K562 (cell line): ENCODE data around the gene AUNIP. TPM values are rescaled to one million over a fixed set of nuclear protein-coding genes. Genes with fewer than 3 reads are reported as not detected.
A peak's percentile ranks its signal among the peaks of the same experiment; 100 is the strongest.

Source experiments
- ATAC-seq: fragments of 200-7000 bp; cut with Tn5 transposase; 3 replicates; pipeline ENCODE4 v1.9.1; 2020; ENCODE audit warnings: moderate library complexity
- BruUV-seq: library from RNA; stranded (reverse); fragments of 400-500 nt; replicated peaks from 2 replicates; lab custom pipeline; 2021; lab: Mats Ljungman, UMichigan
- CTCF ChIA-PET: fragments of 300-600 bp; formaldehyde crosslinking; extraction: SDS; loops from one replicate; lab custom pipeline; 2021; ENCODE audit warnings: low intra/inter-chr PET ratio; lab: Yijun Ruan, JAX
- POLR2A ChIA-PET: fragments of 300-600, 350-650 bp; sonication (Branson Sonifier 250); formaldehyde crosslinking; extraction: SDS; loops from one replicate; lab custom pipeline; 2021; ENCODE audit warnings: antibody characterized with exemption, inconsistent platforms; lab: Yijun Ruan, JAX
- DNase-seq, 4 experiments: peaks; one replicate each; pipeline versions ENCODE4 v3.0.0 to v3.0.0-alpha.2; 2011 to 2018; ENCODE audit warnings: low spot score in 3 of 4, mixed read lengths in 3 of 4; ENCODE audit errors: extremely low read depth in 1 of 4
- FAIRE-seq: peaks from 2 replicates; lab custom pipeline; 2011; peaks lifted over from hg19 to GRCh38; lab: Jason Lieb, UNC
- H2AFZ ChIP-seq: 2 replicates; pipeline ENCODE4 v1.6.0; 2011; ENCODE audit warnings: low read depth, low read length, control low read depth, inconsistent platforms
- H3K27ac ChIP-seq: fragments of 200-600 bp; 3 replicates; pipeline ENCODE4 v1.8.0; 2011; ENCODE audit warnings: low read depth, mild to moderate bottlenecking, control low read depth, inconsistent platforms, low read length, moderate library complexity, mixed read lengths; ENCODE audit errors: extremely low read depth
- H3K27me3 ChIP-seq, 2 experiments: fragments of 300-600 bp in 1 of 2; 2 replicates in 1 of 2; 3 replicates in 1 of 2; pipeline versions ENCODE4 v1.6.0 to v1.8.0; 2011; ENCODE audit warnings: inconsistent platforms in 2 of 2, low read length in 2 of 2, mild to moderate bottlenecking in 1 of 2, mixed read lengths in 1 of 2, moderate library complexity in 1 of 2; ENCODE audit not compliant: control insufficient read depth in 2 of 2, insufficient read depth in 2 of 2
- H3K36me3 ChIP-seq: fragments of 300-600 bp; 3 replicates; pipeline ENCODE4 v1.8.0; 2011; ENCODE audit warnings: mild to moderate bottlenecking, low read length, inconsistent platforms; ENCODE audit not compliant: control insufficient read depth, insufficient read depth
- H3K4me1 ChIP-seq, 2 experiments: fragments of 200-600 bp in 1 of 2; replicated peaks in 1 of 2; 2 replicates in 1 of 2; 3 replicates in 1 of 2; pipeline versions ENCODE4 v1.5.1 to v1.8.0; 2011; ENCODE audit warnings: inconsistent platforms in 2 of 2, low read length in 2 of 2, mild to moderate bottlenecking in 1 of 2, mixed read lengths in 1 of 2, moderate library complexity in 1 of 2; ENCODE audit not compliant: control insufficient read depth in 2 of 2, insufficient read depth in 2 of 2
- H3K4me2 ChIP-seq: 2 replicates; pipeline ENCODE4 v1.6.1; 2011; ENCODE audit warnings: low read length, control low read depth, inconsistent platforms, mixed read lengths; ENCODE audit not compliant: insufficient read depth
- H3K4me3 ChIP-seq: fragments of 200-600 bp; sonication (generic), shearing (Covaris generic); 2 replicates; pipeline ENCODE4 v1.5.1; 2016; ENCODE audit warnings: control low read depth, inconsistent platforms
- H3K79me2 ChIP-seq: fragments of 200-600 bp; 3 replicates; pipeline ENCODE4 v1.8.0; 2011; ENCODE audit warnings: low read length, inconsistent platforms; ENCODE audit not compliant: control insufficient read depth, insufficient read depth
- H3K9ac ChIP-seq, 2 experiments: 2 replicates each; pipeline versions ENCODE4 v1.6.0 to v1.6.1; 2011; ENCODE audit warnings: low read depth in 2 of 2, low read length in 2 of 2, control low read depth in 1 of 2, inconsistent platforms in 1 of 2, mild to moderate bottlenecking in 1 of 2, mixed read lengths in 1 of 2; ENCODE audit not compliant: insufficient read depth in 1 of 2
- H3K9me1 ChIP-seq: one replicate; pipeline ENCODE4 v1.6.0; 2011; ENCODE audit warnings: inconsistent platforms, mild to moderate bottlenecking, low read length, moderate library complexity; ENCODE audit not compliant: control insufficient read depth, insufficient read depth
- H3K9me3 ChIP-seq: replicated peaks from 2 replicates; pipeline ENCODE4 v1.5.1; 2011; ENCODE audit warnings: low read depth, low read length, inconsistent platforms; ENCODE audit not compliant: control insufficient read depth, insufficient read depth
- H4K20me1 ChIP-seq: replicated peaks from 2 replicates; pipeline ENCODE4 v1.6.1; 2011; ENCODE audit warnings: low read length, inconsistent platforms, mixed read lengths; ENCODE audit not compliant: control insufficient read depth, insufficient read depth
- ATF6 ChIP-seq: sonication (generic); formaldehyde crosslinking; IDR thresholded peaks from 2 replicates; pipeline ENCODE4 v1.4.0; 2020; ENCODE audit warnings: mild to moderate bottlenecking, missing genetic modification reagents
- CEBPB ChIP-seq: fragments of 450-650 bp; IDR thresholded peaks from 2 replicates; pipeline ENCODE4 v1.6.1; 2016; ENCODE audit warnings: missing genetic modification characterization, missing compliant biosample characterization
- POLR2A ChIP-seq: fragments of 450-650 bp; conservative IDR thresholded peaks from 2 replicates; pipeline ENCODE4 v1.6.1; 2016
- POLR2G ChIP-seq: fragments of 200-400 bp; formaldehyde crosslinking; IDR thresholded peaks from 2 replicates; pipeline ENCODE4 v1.6.1; 2017; ENCODE audit warnings: low read depth, mild to moderate bottlenecking, antibody characterized with exemption, low read length, moderate library complexity
- RBFOX2 ChIP-seq: fragments of 200-400 bp; formaldehyde crosslinking; IDR thresholded peaks from 2 replicates; pipeline ENCODE4 v1.6.1; 2017; ENCODE audit warnings: low read depth, mild to moderate bottlenecking, low read length, moderate library complexity
- RBM22 ChIP-seq: fragments of 200-400 bp; formaldehyde crosslinking; IDR thresholded peaks from 2 replicates; pipeline ENCODE4 v1.6.1; 2018; ENCODE audit warnings: low read length, low read depth; ENCODE audit not compliant: poor library complexity, severe bottlenecking
- WHSC1 ChIP-seq: IDR thresholded peaks from one replicate; pipeline ENCODE4 v1.6.1; 2012; ENCODE audit warnings: low read length, control low read depth, inconsistent platforms
- WGBS: fragments of 100-300 bp; shearing (Covaris generic); methylation state at CpG from one replicate; pipeline ENCODE4 v1.1.6; 2016; ENCODE audit warnings: low coverage, mixed read lengths; ENCODE audit not compliant: insufficient coverage; ENCODE audit errors: missing lambda C conversion rate; 5-methylcytosine and 5-hydroxymethylcytosine counted together
- in situ Hi-C: fragments of 300-500 bp; cut with MboI; formaldehyde crosslinking; loops from 4 replicates; pipeline ENCODE4 v1.15.0; 2018; ENCODE audit warnings: inconsistent platforms, mixed read lengths
- intact Hi-C: fragments of 100-400 bp; cut with micrococcal nuclease; formaldehyde crosslinking; loops from 2 replicates; pipeline ENCODE4 v1.14.2; 2022
- polyA plus RNA-seq, 8 experiments: library from polyadenylated mRNA; depleted of rRNA in 4 of 8; stranded (reverse) in 5 of 8; unstranded in 3 of 8; fragments of >200 nt; fragmentation: Nextera tagmentation in 2 of 8; fragmentation: Illumina TruSeq in 1 of 8; extraction: Ambion mirVana in 2 of 8; extraction: Trizol in 1 of 8; gene quantifications; 2 replicates each; pipeline versions ENCODE4 v1.2.1 to v1.2.3, GENCODE V29; 2011 to 2014; ENCODE audit warnings: inconsistent platforms in 1 of 8, missing spikeins in 1 of 8
- total RNA-seq, 7 experiments: library from RNA; depleted of rRNA in 6 of 7; stranded (reverse); fragments of >200 nt in 6 of 7; fragmentation: Illumina TruSeq in 2 of 7; extraction: Trizol in 2 of 7; gene quantifications; 2 replicates each; pipeline versions ENCODE4 v1.2.1 to v1.2.3, GENCODE V29; 2011 to 2021; ENCODE audit warnings: low replicate concordance in 1 of 7
- TF ChIP-seq, protein P1 (sequence below): fragments of 250-450 bp; sonication (Bioruptor Pico); IDR thresholded peaks from 2 replicates; pipeline ENCODE4 v1.8.0; 2021; ENCODE audit warnings: moderate library complexity, mild to moderate bottlenecking, inconsistent platforms
- TF ChIP-seq, protein P2 (sequence below), 2 experiments: IDR thresholded peaks; 2 replicates each; pipeline ENCODE4 v1.6.1; 2011; ENCODE audit warnings: borderline replicate concordance in 1 of 2, control low read depth in 1 of 2, low read depth in 1 of 2, low read length in 1 of 2, mild to moderate bottlenecking in 1 of 2, mixed read lengths in 1 of 2, moderate library complexity in 1 of 2; ENCODE audit not compliant: insufficient read depth in 1 of 2, insufficient read length in 1 of 2, poor library complexity in 1 of 2, severe bottlenecking in 1 of 2; ENCODE audit errors: extremely low read depth in 1 of 2

Gene AUNIP
- total and polyA plus RNA-seq, 9 of the 15 experiments (the other 6 are each of a cell fraction or from before 2014, with no cell fraction given): 12.1 to 53.8 (median 47.1) TPM

DNA sequence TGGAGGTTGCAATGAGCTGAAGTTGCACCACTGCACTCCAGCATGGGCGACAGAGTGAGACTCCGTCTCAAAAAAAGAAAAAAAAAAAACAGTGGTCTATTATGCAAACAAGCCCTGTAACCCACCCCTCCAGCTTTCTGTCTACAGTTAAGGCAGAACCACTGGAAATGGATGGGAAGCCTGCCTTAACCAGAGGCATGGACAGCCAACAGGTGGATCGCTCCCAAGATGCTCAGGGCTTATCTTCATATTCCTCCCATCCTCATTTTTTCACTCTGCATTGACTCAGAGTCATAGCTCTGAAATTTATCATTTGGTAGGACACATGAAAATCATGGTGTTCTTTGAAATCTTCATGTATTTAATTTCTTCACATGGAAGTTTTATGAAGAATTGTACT, 30.8 kb downstream of the AUNIP start:
- Histone ChIP-seq H3K36me3 (peaks cover 94% of the 10 kb centered on the region), H3K9me3 (no peaks in the 10 kb centered on the region), H4K20me1 (peaks cover 12% of the 10 kb centered on the region; the same call in 1 of the 2 replicates), H3K27ac (no peak overlapping the region), H3K9me1 (no peaks in the 10 kb centered on the region), H3K79me2 (peaks cover 31% of the 10 kb centered on the region), H3K4me3 (no peak overlapping the region), H3K4me1 (peaks cover 10 to 25% of the 10 kb centered on the region in 2 experiments; a peak in 4 of 5 replicates), H3K27me3 (no peaks in the 10 kb centered on the region), H3K4me2 (no peak overlapping the region), H2AFZ (no peak overlapping the region), H3K9ac (no peak overlapping the region)
- ChIA-PET POLR2A (interaction anchor here (1.1 to 11.2 kb wide), 4 partner anchors 8 to 68 kb away, joined by 4 to 108 read pairs (median 31); partner anchors contain the start of gene MTFR1L), CTCF (no interaction called here)
- FAIRE-seq (no peak), ATAC-seq (no peak), DNase-seq (no peak)
- no TSS peak for BruUV-seq
- in situ Hi-C loops: no loop called here
- 62% methylated on average over 3 of the region's 3 CpGs for WGBS
- TF ChIP-seq, protein P1, sequence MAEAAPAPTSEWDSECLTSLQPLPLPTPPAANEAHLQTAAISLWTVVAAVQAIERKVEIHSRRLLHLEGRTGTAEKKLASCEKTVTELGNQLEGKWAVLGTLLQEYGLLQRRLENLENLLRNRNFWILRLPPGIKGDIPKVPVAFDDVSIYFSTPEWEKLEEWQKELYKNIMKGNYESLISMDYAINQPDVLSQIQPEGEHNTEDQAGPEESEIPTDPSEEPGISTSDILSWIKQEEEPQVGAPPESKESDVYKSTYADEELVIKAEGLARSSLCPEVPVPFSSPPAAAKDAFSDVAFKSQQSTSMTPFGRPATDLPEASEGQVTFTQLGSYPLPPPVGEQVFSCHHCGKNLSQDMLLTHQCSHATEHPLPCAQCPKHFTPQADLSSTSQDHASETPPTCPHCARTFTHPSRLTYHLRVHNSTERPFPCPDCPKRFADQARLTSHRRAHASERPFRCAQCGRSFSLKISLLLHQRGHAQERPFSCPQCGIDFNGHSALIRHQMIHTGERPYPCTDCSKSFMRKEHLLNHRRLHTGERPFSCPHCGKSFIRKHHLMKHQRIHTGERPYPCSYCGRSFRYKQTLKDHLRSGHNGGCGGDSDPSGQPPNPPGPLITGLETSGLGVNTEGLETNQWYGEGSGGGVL (CRISPR knock-in tag): no peak
- TF ChIP-seq POLR2A: peak; percentile 34; the same call in 1 of the 2 replicates
- intact Hi-C loops: loop anchor here (10.0 kb wide), 1 partner anchor 166 kb away; the partner anchor contains the start of gene PAFAH2

- intact Hi-C loops (loop anchor here (10.0 kb wide), 1 partner anchor 168 kb away; the partner anchor contains the start of gene PAFAH2), in situ Hi-C loops (no loop called here)
- Histone ChIP-seq H3K9ac (peak overlapping the region in 1 of 2 experiments; percentile 11; a peak in 1 of 4 replicates), H3K4me1 (peaks cover 8 to 20% of the 10 kb centered on the region in 2 experiments), H3K27ac (no peak overlapping the region), H2AFZ (no peak overlapping the region), H3K9me3 (no peaks in the 10 kb centered on the region), H3K27me3 (no peaks in the 10 kb centered on the region), H3K4me3 (no peak overlapping the region), H3K9me1 (no peaks in the 10 kb centered on the region), H4K20me1 (peaks cover 7% of the 10 kb centered on the region), H3K36me3 (peaks cover 88% of the 10 kb centered on the region), H3K79me2 (peaks cover 34% of the 10 kb centered on the region), H3K4me2 (no peak overlapping the region)
- no TSS peak for BruUV-seq
- DNase-seq (no peak), ATAC-seq (no peak), FAIRE-seq (no peak)
- 91% methylated on average over 10 of the region's 10 CpGs for WGBS
- CTCF ChIA-PET: no interaction called here
- POLR2A ChIA-PET: interaction anchor here (1.0 to 11.2 kb wide), 4 partner anchors 17 to 204 kb away, joined by 3 to 108 read pairs (median 4); no protein-coding TSS in a partner anchor
- TF ChIP-seq, protein P2, sequence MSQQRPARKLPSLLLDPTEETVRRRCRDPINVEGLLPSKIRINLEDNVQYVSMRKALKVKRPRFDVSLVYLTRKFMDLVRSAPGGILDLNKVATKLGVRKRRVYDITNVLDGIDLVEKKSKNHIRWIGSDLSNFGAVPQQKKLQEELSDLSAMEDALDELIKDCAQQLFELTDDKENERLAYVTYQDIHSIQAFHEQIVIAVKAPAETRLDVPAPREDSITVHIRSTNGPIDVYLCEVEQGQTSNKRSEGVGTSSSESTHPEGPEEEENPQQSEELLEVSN (IDR thresholded peaks at IDR 0.05; ENCODE audit: borderline replicate concordance in 1 of 2, extremely low read depth in 1 of 2, insufficient read depth in 1 of 2, insufficient read length in 1 of 2, low read depth in 1 of 2, low read length in 1 of 2, poor library complexity in 1 of 2, severe bottlenecking in 1 of 2): no peak
- TF ChIP-seq WHSC1 (peak; percentile 33), ATF6 (CRISPR knock-in tag) (no peak), CEBPB (no peak), RBM22 (peak; percentile 26), POLR2G (peak; percentile 72), RBFOX2 (peak; percentile 41; the same call in 1 of the 2 replicates), POLR2A (peak; percentile 3; the same call in 1 of the 2 replicates)
Measured at GRCh38 chr1:25826571-25826970, 32.7 kb downstream of the AUNIP start.
